Body of pancreas (tissue), 4 donors: Measurements from ENCODE around the gene TTC39C.

Source experiments
- CTCF ChIP-seq, 7 experiments: fragments of 450-650 bp in 4 of 7; fragments of 200-600 bp in 3 of 7; sonication (generic) in 3 of 7; IDR thresholded peaks; one replicate each; pipeline ENCODE4 v1.5.1; 2016 to 2019; ENCODE audit warnings: antibody characterized with exemption in 7 of 7
- POLR2A ChIP-seq, 3 donors: fragments of 450-650 bp; IDR thresholded peaks; one replicate each; pipeline ENCODE4 v1.6.1; 2016; ENCODE audit warnings: antibody characterized with exemption in 3 of 3, mild to moderate bottlenecking in 2 of 3

GRCh38 chr18:24056506-24056905 lies 42.0 kb downstream of the TTC39C start:
- TF ChIP-seq CTCF (IDR thresholded peaks at IDR 0.05) (no peak), POLR2A (IDR thresholded peaks at IDR 0.05) (no peak)
